ENCODE measurements around the gene FRMD3.

FRMD3 gene

DNA sequence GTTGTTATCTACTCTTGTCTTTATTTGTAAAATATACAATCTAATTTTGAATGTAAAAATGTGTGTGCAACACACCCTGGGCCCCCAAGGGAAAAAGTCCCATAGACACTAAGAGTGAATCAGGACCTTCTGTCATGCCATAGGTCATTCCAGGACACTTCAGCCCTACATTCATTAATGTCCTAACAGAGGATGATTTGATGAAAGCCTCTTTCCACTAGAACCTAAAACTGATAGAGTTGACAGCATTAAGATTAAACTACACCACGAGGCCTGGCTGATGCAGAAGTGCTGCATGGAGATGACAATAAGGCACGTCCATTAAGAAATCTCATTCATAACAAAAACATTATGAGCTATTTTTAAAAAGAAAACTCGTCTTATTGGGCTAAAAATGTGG, 46.2 kb downstream of the FRMD3 start:
- Histone ChIP-seq H3K27me3 (no peaks in the 10 kb centered on the region), H3K9me3 (no peaks in the 10 kb centered on the region), H3K4me1 (peaks cover 5% of the 10 kb centered on the region; the same call in 1 of the 2 replicates), H3K36me3 (no peaks in the 10 kb centered on the region), H3K4me3 (ENCODE audit: low read depth, low read length) (no peak overlapping the region)
- DNase-seq, result no peak
- TF ChIP-seq, protein P1, sequence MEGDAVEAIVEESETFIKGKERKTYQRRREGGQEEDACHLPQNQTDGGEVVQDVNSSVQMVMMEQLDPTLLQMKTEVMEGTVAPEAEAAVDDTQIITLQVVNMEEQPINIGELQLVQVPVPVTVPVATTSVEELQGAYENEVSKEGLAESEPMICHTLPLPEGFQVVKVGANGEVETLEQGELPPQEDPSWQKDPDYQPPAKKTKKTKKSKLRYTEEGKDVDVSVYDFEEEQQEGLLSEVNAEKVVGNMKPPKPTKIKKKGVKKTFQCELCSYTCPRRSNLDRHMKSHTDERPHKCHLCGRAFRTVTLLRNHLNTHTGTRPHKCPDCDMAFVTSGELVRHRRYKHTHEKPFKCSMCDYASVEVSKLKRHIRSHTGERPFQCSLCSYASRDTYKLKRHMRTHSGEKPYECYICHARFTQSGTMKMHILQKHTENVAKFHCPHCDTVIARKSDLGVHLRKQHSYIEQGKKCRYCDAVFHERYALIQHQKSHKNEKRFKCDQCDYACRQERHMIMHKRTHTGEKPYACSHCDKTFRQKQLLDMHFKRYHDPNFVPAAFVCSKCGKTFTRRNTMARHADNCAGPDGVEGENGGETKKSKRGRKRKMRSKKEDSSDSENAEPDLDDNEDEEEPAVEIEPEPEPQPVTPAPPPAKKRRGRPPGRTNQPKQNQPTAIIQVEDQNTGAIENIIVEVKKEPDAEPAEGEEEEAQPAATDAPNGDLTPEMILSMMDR (IDR thresholded peaks at IDR 0.05; ENCODE audit: low read depth, low read length), result no peak

DNA sequence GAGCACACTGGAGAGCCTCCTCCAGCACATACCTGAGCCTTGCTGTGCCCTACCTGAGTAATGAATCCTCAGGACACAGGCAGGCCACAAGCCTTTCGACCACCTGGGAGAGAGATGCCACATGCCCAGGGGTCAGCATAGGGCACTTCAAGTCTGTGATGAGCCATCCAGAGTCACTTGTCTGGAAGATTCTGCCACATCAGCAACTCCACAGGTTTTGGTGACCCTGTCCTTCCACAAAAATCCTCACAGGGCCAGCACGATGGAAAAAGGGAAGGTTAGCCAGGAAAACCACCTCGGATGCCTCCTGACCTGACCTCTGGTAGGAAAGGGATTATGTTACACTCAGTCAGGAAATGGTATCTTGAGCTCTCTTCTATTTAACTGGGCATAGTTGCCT, 46.8 kb downstream of the FRMD3 start:
- no peaks in the 10 kb centered on the region for H3K27me3 ChIP-seq
- TF ChIP-seq, protein P1 (IDR thresholded peaks at IDR 0.05; ENCODE audit: low read depth, low read length), result no peak

DNA sequence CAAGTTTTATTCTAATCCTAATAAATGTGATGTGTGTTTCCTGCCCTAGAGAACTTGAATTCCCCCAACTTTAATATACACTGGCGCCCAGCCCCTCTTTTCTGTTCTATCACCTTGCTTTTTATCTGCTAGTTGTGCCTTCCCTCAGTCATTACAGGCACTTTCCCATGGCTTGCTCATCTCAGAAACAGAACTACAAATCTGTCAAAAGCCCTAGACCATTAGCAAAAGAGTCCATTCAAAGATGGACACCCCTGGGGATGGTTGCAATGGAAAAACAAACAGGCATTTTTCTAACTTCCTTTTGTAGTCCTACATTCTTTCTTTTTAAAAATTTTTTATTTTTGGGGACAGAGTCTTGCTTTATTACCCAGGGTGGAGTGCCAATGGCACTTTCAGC, 48.2 kb downstream of the FRMD3 start:
- no peaks in the 10 kb centered on the region for H3K27me3 ChIP-seq

More for the DNA sequence above, 46.8 kb downstream of the FRMD3 start:
- Histone ChIP-seq H3K4me1 (peaks cover 11% of the 10 kb centered on the region), H3K4me3 (ENCODE audit: low read depth, low read length) (no peak overlapping the region), H3K9me3 (no peaks in the 10 kb centered on the region), H3K36me3 (no peaks in the 10 kb centered on the region)
- no peak for DNase-seq

DNA sequence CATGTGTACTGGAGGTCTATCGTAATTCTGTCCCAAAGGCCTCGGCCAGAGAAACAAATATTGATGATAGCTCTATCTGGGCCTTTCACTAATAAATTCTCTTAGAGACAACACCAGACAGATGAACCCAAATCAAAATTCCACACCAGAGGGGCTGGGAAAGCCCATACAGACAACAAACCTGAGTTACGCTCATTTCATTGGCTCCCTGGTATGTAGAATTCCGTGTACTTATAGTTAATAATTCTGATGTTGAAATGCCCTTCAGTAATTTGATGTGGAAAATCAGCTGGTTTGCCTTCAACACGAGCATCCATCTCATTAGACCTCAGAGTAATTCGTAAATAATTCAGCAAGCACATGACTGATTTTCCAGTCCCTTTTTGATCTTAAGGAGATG, 53.2 kb downstream of the FRMD3 start:
- no peak overlapping the region for H3K4me3 ChIP-seq (ENCODE audit: low read depth, low read length)
- H3K9me3 ChIP-seq, result no peaks in the 10 kb centered on the region; the same call in 1 of the 2 replicates
- H3K4me1 ChIP-seq, result peaks cover 24% of the 10 kb centered on the region
- TF ChIP-seq, protein P1 (IDR thresholded peaks at IDR 0.05; ENCODE audit: low read depth, low read length), result no peak
- no peaks in the 10 kb centered on the region for H3K27me3 ChIP-seq
- peaks cover under 1% of the 10 kb centered on the region; the same call in 1 of the 2 replicates for H3K36me3 ChIP-seq
- DNase-seq, result no peak

More for the DNA sequence above, 48.2 kb downstream of the FRMD3 start:
- no peaks in the 10 kb centered on the region for H3K9me3 ChIP-seq
- peaks cover 17% of the 10 kb centered on the region for H3K4me1 ChIP-seq
- H3K36me3 ChIP-seq, result no peaks in the 10 kb centered on the region
- no peak overlapping the region for H3K4me3 ChIP-seq (ENCODE audit: low read depth, low read length)
- no peak for DNase-seq
- TF ChIP-seq, protein P1 (IDR thresholded peaks at IDR 0.05; ENCODE audit: low read depth, low read length), result no peak

DNA sequence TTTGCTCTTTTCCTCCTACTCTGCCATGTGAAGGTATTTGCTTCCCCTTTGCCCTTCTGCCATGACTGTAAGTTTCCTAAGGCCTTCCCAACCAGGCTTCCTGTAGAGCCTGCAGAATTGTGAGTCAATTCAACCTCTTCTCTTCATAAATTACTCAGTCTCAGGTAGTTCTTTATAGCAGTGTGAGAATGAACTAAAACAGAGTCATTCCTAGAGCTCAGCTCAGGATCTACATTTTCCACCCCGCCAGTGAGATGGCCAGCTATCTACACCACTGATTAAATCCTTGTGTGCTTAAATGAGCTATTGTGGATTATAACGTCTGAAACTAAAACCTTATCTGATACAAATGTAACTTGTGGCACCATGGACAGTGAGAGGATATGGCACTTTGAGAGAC, 55.0 kb downstream of the FRMD3 start:
- Histone ChIP-seq H3K4me3 (ENCODE audit: low read depth, low read length) (no peak overlapping the region), H3K36me3 (peaks cover 2% of the 10 kb centered on the region; the same call in 1 of the 2 replicates), H3K27me3 (no peaks in the 10 kb centered on the region), H3K9me3 (no peaks in the 10 kb centered on the region; the same call in 1 of the 2 replicates), H3K4me1 (peaks cover 27% of the 10 kb centered on the region)
- TF ChIP-seq, protein P1 (IDR thresholded peaks at IDR 0.05; ENCODE audit: low read depth, low read length), result no peak
- DNase-seq, result no peak

DNA sequence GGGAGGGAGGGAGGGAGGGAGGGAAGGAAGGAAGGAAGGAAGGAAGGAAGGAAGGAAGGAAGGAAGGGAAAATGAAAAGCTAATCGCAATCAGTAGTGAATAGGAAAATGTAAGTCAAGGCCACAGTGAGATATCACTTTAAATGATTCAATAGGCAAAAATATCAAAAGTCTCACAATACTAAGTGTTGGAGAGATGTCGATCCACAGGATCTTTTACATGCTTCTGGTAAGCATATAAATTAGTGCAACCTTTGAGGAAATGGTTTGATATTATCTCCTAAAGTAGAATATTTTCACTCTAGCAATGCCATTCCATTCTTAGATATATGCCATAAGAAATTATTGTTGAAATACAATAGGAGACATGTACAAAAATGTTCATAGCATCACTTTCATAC, 58.4 kb downstream of the FRMD3 start:
- no peak for DNase-seq
- TF ChIP-seq, protein P1 (IDR thresholded peaks at IDR 0.05; ENCODE audit: low read depth, low read length), result no peak

More for the DNA sequence above, 58.4 kb downstream of the FRMD3 start:
- Histone ChIP-seq H3K4me1 (peaks cover 27% of the 10 kb centered on the region), H3K27me3 (no peaks in the 10 kb centered on the region), H3K9me3 (no peaks in the 10 kb centered on the region; the same call in 1 of the 2 replicates), H3K36me3 (peaks cover 2% of the 10 kb centered on the region; the same call in 1 of the 2 replicates), H3K4me3 (ENCODE audit: low read depth, low read length) (no peak overlapping the region)

Data from BE2C (cell line).